Colonic mucosa (tissue), 4 donors: Measurements from ENCODE around the gene CYFIP1. TPM values are rescaled to one million over a fixed set of nuclear protein-coding genes. Genes with fewer than 3 reads are reported as not detected.
A peak's percentile ranks its signal among the peaks of the same experiment; 100 is the strongest.
"Not testable (repeated sequence)": the region's sequence is repeated elsewhere in the genome, so short reads cannot be mapped to it uniquely, and the experiment has no call there.

Experiments
- DNase-seq: peaks from one replicate; pipeline ENCODE4 v3.0.0-alpha.2; 2020
- H3K27ac ChIP-seq: fragments of 200-600 bp; one replicate; pipeline ENCODE4 v1.8.0; 2021
- H3K27me3 ChIP-seq: fragments of 200-600 bp; one replicate; pipeline ENCODE4 v1.8.0; 2021
- H3K36me3 ChIP-seq: fragments of 200-600 bp; one replicate; pipeline ENCODE4 v1.8.0; 2021
- H3K4me1 ChIP-seq: fragments of 200-600 bp; one replicate; pipeline ENCODE4 v1.8.0; 2021; ENCODE audit warnings: mild to moderate bottlenecking
- H3K4me3 ChIP-seq: fragments of 200-600 bp; one replicate; pipeline ENCODE4 v1.8.0; 2021
- H3K9ac ChIP-seq, 2 donors: one replicate each; pipeline ENCODE4 v1.7.0; 2013; ENCODE audit warnings: control low read depth in 2 of 2, low read depth in 2 of 2, low read length in 2 of 2
- H3K9me3 ChIP-seq: fragments of 200-600 bp; one replicate; pipeline ENCODE4 v1.8.0; 2021
- intact Hi-C: fragments of 100-400 bp; cut with DNase I; formaldehyde crosslinking; loops from one replicate; pipeline ENCODE4 v1.14.1; 2022
- total RNA-seq, 2 donors: library from RNA; stranded (reverse); fragmentation: NEBNext Ultra II Directional in 1 of 2; extraction: Animal tissue kit (Norgen Biotek cat#: 25700) in 1 of 2; gene quantifications; one replicate each; pipeline ENCODE4 v1.2.1, GENCODE V29; 2021
- TF ChIP-seq, protein P1 (sequence below): fragments of 200-600 bp; IDR thresholded peaks from one replicate; pipeline ENCODE4 v1.8.0; 2022; ENCODE audit warnings: antibody characterized with exemption, mild to moderate bottlenecking
- donor health status: healthy.
- donor health status: DM: no; HTN: no; CAD: no.
- donor health status: DM: no; HTN: no; CAD: no.

Gene CYFIP1
- total RNA-seq, result 100 to 1,000 TPM; 119 to 165 TPM

DNA sequence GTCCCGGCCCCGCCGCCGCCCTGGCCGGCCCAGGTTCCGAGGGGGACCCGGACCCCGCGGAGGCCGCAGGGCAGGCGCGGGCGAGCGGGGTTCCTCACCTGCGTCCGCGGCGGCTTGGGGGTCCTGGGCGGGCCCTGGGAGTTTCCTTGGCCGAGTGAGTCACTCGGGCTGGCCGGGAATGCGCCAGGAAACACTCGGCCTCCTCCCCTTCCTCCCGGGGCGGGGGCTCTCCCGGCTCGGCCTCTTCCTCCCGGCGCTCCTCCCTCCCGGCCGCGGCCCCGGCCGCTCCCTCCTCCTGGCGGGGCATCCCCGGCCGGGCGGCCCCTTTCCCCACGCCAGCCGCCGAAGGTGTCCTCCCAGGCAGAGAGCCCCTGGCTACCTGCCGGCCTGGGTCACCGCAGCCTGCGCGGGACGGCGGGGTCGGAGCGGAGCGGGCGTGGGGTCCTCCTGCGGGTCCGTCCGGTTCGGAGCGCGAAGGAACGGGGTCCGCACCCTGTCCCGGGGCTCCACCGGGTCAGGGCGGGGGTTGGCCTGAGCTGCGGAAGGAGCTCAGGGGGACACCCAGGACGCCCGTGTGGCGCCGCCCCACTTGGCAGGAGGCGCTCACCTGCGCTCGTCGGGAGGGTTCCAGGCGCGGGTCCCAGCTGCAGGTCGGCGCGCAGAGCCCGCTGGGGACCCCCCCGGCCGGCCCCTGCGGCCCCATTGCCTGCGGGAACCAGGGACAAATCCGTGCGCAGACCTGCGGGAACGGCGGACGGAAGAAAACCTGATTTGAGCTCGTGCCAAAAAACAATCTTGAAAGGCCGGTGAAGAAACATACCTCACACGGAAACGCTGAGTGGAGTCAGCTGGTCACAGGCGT is at the start of gene CYFIP1:
Gene CYFIP1 (minus strand): TSS at position 180 of the 862 bp plus-strand sequence. CDS start 33,083 bp downstream, outside the sequence.
- intact Hi-C loops, result no loop called here
- Histone ChIP-seq H3K36me3 (no peaks in the 10 kb centered on the region), H3K4me1 (peaks cover 5% of the 10 kb centered on the region), H3K27ac (peak within 1 kb of the TSS; percentile 83), H3K4me3 (peak within 1 kb of the TSS; percentile 85), H3K9me3 (no peaks in the 10 kb centered on the region), H3K27me3 (no peaks in the 10 kb centered on the region), H3K9ac (peak within 1 kb of the TSS; percentile 89 to 96)
- DNase-seq, result peak; percentile 91
- TF ChIP-seq, protein P1, sequence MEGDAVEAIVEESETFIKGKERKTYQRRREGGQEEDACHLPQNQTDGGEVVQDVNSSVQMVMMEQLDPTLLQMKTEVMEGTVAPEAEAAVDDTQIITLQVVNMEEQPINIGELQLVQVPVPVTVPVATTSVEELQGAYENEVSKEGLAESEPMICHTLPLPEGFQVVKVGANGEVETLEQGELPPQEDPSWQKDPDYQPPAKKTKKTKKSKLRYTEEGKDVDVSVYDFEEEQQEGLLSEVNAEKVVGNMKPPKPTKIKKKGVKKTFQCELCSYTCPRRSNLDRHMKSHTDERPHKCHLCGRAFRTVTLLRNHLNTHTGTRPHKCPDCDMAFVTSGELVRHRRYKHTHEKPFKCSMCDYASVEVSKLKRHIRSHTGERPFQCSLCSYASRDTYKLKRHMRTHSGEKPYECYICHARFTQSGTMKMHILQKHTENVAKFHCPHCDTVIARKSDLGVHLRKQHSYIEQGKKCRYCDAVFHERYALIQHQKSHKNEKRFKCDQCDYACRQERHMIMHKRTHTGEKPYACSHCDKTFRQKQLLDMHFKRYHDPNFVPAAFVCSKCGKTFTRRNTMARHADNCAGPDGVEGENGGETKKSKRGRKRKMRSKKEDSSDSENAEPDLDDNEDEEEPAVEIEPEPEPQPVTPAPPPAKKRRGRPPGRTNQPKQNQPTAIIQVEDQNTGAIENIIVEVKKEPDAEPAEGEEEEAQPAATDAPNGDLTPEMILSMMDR, result no peak

DNA sequence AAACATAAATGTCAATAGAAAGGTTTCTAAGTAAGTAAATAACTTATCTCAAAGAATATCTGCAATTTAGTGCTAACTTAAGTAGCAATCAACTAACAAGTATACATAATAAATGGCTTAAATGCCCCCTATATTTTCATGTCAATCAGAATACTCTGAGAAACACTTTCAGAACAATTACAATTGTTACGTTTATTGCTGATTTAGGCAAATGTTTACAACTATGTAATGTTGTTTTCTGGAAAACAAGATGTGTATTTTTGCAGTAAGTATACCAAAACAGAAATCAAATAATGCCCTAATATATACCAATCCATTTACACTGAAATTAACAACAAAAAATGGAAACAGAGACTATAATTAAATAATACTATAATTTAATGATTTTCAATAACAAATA is 46.0 kb upstream of the CYFIP1 start:
- no peak overlapping the region for H3K4me3 ChIP-seq
- no peak overlapping the region for H3K9ac ChIP-seq
- no peaks in the 10 kb centered on the region for H3K4me1 ChIP-seq
- DNase-seq, result no peak
- no peaks in the 10 kb centered on the region for H3K36me3 ChIP-seq
- TF ChIP-seq, protein P1, result no peak
- no peaks in the 10 kb centered on the region for H3K9me3 ChIP-seq
- intact Hi-C loops, result no loop called here
- no peak overlapping the region for H3K27ac ChIP-seq
- no peaks in the 10 kb centered on the region for H3K27me3 ChIP-seq

DNA sequence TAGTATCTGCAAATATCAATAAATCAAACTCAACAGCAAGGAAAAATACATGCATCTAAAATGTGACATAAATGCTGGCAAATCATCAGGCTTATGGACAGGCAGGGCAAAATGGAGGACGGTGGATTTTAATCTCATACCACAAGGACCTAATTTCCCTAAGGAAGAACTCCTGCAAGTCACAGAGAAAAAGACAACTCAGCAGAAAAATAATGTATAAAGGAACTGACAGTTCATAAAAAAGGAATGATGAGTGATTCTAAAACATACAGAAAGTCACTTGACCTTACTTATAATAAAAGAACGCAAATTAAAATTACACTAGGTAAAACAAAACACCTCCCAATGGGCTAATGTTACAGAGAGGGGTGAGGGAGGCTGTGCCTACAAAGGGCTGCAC is 42.0 kb upstream of the CYFIP1 start:
- no peak overlapping the region for H3K9ac ChIP-seq
- H3K36me3 ChIP-seq, result peaks cover 16% of the 10 kb centered on the region
- H3K27me3 ChIP-seq, result no peaks in the 10 kb centered on the region
- no peak overlapping the region for H3K4me3 ChIP-seq
- TF ChIP-seq, protein P1, result no peak
- H3K4me1 ChIP-seq, result no peaks in the 10 kb centered on the region
- H3K27ac ChIP-seq, result no peak overlapping the region
- intact Hi-C loops, result no loop called here
- H3K9me3 ChIP-seq, result no peaks in the 10 kb centered on the region
- no peak for DNase-seq

DNA sequence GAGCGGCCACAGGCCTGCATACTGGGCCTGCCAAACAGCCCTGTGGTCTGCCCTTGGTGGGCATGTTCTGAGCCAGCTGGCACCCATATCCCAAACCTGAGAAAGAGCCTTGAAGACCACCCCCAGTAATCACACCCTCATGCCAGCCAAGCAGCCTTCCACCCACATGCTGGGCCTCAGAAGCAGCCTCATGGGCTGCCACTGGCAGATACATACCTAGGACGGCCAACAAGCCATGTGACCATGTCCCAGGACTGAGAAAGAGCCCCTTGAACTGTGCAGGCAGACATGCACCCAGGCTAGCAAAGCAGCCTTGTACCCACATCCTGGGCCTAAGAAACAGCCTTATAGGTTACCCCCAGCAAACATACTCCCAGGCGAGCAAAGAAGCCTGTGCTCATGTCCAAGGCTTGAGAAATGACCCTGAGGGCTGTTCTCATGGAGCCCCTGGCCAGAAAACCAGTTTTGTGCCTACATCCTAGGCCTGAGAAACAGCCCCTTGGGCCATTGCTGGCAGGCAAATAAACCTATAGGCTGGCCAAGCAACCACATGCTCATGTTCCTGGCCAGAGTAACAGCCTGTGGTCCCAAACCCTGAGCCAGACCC is 34.3 kb upstream of the CYFIP1 start:
- Histone ChIP-seq H3K9ac (no peak overlapping the region), H3K4me1 (no peaks in the 10 kb centered on the region), H3K36me3 (peaks cover 14% of the 10 kb centered on the region), H3K27me3 (no peaks in the 10 kb centered on the region), H3K4me3 (no peak overlapping the region), H3K9me3 (no peaks in the 10 kb centered on the region), H3K27ac (no peak overlapping the region)
- TF ChIP-seq, protein P1, result no peak
- no peak for DNase-seq
- intact Hi-C loops, result no loop called here

DNA sequence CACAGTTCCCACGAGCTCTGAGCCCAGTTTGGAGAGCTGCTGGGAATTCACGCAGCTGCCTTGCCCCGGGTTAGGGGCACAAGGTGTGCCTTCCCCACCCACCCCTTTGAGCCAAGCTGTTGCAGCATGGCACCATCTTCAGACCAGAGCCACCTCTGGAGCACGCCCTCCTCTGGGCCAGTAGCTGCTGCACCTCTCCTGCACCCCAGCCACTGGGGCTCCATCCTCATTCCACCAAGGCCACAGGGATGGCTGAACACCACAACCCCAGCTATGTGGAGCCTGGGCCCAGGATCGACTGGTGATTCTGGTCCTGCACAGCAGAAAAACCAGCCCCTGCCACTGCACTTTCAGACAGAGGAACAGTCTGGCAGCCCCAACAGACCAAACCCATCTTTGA is 33.5 kb upstream of the CYFIP1 start:
- TF ChIP-seq, protein P1, result no peak
- no peak overlapping the region for H3K27ac ChIP-seq
- no peak overlapping the region for H3K4me3 ChIP-seq
- intact Hi-C loops, result no loop called here
- no peaks in the 10 kb centered on the region for H3K9me3 ChIP-seq
- no peak overlapping the region for H3K9ac ChIP-seq
- no peaks in the 10 kb centered on the region for H3K27me3 ChIP-seq
- no peak for DNase-seq
- H3K36me3 ChIP-seq, result peaks cover 6% of the 10 kb centered on the region
- no peaks in the 10 kb centered on the region for H3K4me1 ChIP-seq

DNA sequence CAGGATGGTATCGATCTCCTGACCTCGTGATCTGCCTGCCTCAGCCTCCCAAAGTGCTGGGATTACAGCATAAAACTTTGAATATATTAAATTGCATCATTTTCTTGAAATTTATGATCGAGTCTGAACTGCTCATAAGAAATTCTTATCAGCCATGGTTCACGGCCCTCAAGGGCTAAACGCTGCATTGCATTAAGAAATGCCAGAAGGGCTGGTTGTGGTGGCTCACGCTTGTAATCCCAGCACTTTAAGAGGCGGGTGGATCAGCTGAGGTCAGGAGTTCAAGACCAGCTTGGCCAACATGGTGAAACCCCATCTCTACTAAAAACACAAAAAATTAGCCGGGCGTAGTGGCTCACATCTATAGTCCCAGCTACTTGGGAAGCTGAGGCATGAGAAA is 32.4 kb upstream of the CYFIP1 start:
- intact Hi-C loops, H3K9me3 ChIP-seq, H3K27me3 ChIP-seq, H3K36me3 ChIP-seq, H3K27ac ChIP-seq, H3K9ac ChIP-seq, H3K4me3 ChIP-seq, H3K4me1 ChIP-seq, DNase-seq: not testable (repeated sequence)
